AG08396 (cell line): Measurements from ENCODE around the gene ISLR2.

ENCODE experiments used
- DNase-seq: peaks from one replicate; pipeline ENCODE4 v3.0.0; 2012; ENCODE audit warnings: low spot score, mixed read lengths

Gene ISLR2

GRCh38 chr15:74128785-74129585, 1.4 kb upstream of the ISLR2 start:
- no peak for DNase-seq

GRCh38 chr15:74129586-74130154, 716 bp upstream of the ISLR2 start:
- no peak for DNase-seq

- no peak for DNase-seq
Measured at GRCh38 chr15:74130849-74131627, 652 bp downstream of the ISLR2 start.

GRCh38 chr15:74131628-74132413, 1.4 kb downstream of the ISLR2 start:
- no peak for DNase-seq

- no peak for DNase-seq
Measured at GRCh38 chr15:74132681-74133651, 2.6 kb downstream of the ISLR2 start.

- no peak for DNase-seq
Measured at GRCh38 chr15:74133694-74134386, 3.5 kb downstream of the ISLR2 start.

GRCh38 chr15:74134387-74135027, 4.1 kb downstream of the ISLR2 start:
- peak; percentile 68 for DNase-seq

GRCh38 chr15:74135041-74135565, 4.7 kb downstream of the ISLR2 start:
- DNase-seq = no peak

- DNase-seq = no peak
Measured at GRCh38 chr15:74136540-74136813, 6.1 kb downstream of the ISLR2 start.

GRCh38 chr15:74136814-74137536, 6.6 kb downstream of the ISLR2 start:
- no peak for DNase-seq

- no peak for DNase-seq
Measured at GRCh38 chr15:74137537-74137894, 7.1 kb downstream of the ISLR2 start.

- no peak for DNase-seq
Measured at GRCh38 chr15:74138642-74139041, 8.3 kb downstream of the ISLR2 start.

GRCh38 chr15:74141591-74141990, 11.2 kb downstream of the ISLR2 start:
- DNase-seq = no peak

GRCh38 chr15:74144153-74144775, 13.9 kb downstream of the ISLR2 start:
- no peak for DNase-seq

GRCh38 chr15:74146277-74146800, 16.0 kb downstream of the ISLR2 start:
- DNase-seq = no peak

GRCh38 chr15:74147051-74147450, 16.7 kb downstream of the ISLR2 start:
- no peak for DNase-seq

GRCh38 chr15:74155766-74156417, 25.5 kb downstream of the ISLR2 start:
- no peak for DNase-seq
